HG02981 (cell line): ENCODE results near the gene CTNNAL1.

Source experiments
- ATAC-seq: cut with Tn5 transposase; IDR thresholded peaks from one replicate; pipeline ENCODE4 v1.9.1; 2021; ENCODE audit warnings: mild to moderate bottlenecking, moderate library complexity; ENCODE audit not compliant: unreplicated experiment

CTNNAL1 gene

GRCh38 chr9:109027176-109027575 lies 13.9 kb upstream of the CTNNAL1 start:
- no peak for ATAC-seq

- ATAC-seq = no peak
Observed at GRCh38 chr9:109026306-109026705, 13.0 kb upstream of the CTNNAL1 start.

- no peak for ATAC-seq
Observed at GRCh38 chr9:109022873-109023272, 9.6 kb upstream of the CTNNAL1 start.

- no peak for ATAC-seq
Observed at GRCh38 chr9:109020581-109021511, 7.5 kb upstream of the CTNNAL1 start.

- no peak for ATAC-seq
Observed at GRCh38 chr9:109020113-109020512, 6.8 kb upstream of the CTNNAL1 start.

- no peak for ATAC-seq
Observed at GRCh38 chr9:109019420-109019819, 6.1 kb upstream of the CTNNAL1 start.

GRCh38 chr9:109017493-109017892 lies 4.2 kb upstream of the CTNNAL1 start:
- ATAC-seq = peak; percentile 33

- ATAC-seq = no peak
Observed at GRCh38 chr9:109017061-109017460, 3.8 kb upstream of the CTNNAL1 start.

- ATAC-seq = no peak
Observed at GRCh38 chr9:109016132-109016531, 2.8 kb upstream of the CTNNAL1 start.

- no peak for ATAC-seq
Observed at GRCh38 chr9:109014608-109015280, 1.4 kb upstream of the CTNNAL1 start.

- no peak for ATAC-seq
Observed at GRCh38 chr9:109013679-109014607, 644 bp upstream of the CTNNAL1 start.

GRCh38 chr9:109012009-109012875 lies 1.1 kb downstream of the CTNNAL1 start:
- ATAC-seq = peak; percentile 33

- ATAC-seq = no peak
Observed at GRCh38 chr9:109011231-109011671, 2.0 kb downstream of the CTNNAL1 start.

GRCh38 chr9:109010746-109011145 lies 2.6 kb downstream of the CTNNAL1 start:
- peak; percentile 42 for ATAC-seq

- ATAC-seq = no peak
Observed at GRCh38 chr9:109005678-109006077, 7.6 kb downstream of the CTNNAL1 start.

- ATAC-seq = no peak
Observed at GRCh38 chr9:109003116-109003515, 10.2 kb downstream of the CTNNAL1 start.

GRCh38 chr9:109002141-109002540 lies 11.2 kb downstream of the CTNNAL1 start:
- ATAC-seq = no peak

- no peak for ATAC-seq
Observed at GRCh38 chr9:109001275-109001676, 12.0 kb downstream of the CTNNAL1 start.

GRCh38 chr9:108997112-108997511 lies 16.2 kb downstream of the CTNNAL1 start:
- ATAC-seq = no peak

GRCh38 chr9:108996643-108997042 lies 16.7 kb downstream of the CTNNAL1 start:
- no peak for ATAC-seq
